Measurements from ENCODE around the gene CARS1. TPM values are rescaled to one million over a fixed set of nuclear protein-coding genes. Genes with fewer than 3 reads are reported as not detected.

Gene CARS1
- total and polyA plus RNA-seq, 2 experiments from 2014 or later = 72.9 to 95.9 TPM

DNA sequence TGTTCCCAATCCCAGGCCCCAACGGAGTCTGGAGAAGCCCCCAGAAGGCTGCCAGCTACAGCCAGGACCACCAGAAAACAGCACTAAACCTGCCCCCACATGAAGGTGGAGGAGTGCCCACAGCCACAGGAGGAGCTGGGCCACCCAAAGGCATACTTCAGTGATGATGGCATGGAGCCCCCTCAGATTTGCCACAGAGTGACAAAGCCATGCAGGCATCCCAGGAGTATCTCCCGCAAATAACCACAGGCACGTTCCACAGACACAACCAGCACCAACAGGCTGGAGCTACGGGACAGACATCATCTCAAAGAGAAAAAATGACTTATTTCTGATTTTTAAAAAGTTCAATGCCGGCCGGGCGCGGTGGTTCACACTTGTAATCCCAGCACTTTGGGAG lies 10.6 kb downstream of the CARS1 start:
- no peak overlapping the region for H3K4me2 ChIP-seq
- H3K27me3 Mint-ChIP-seq (ENCODE audit: insufficient read depth, low read depth, poor library complexity) = peaks cover 12% of the 10 kb centered on the region
- no peaks in the 10 kb centered on the region for H3K9me3 Mint-ChIP-seq
- H3F3A ChIP-seq (replicated peaks; ENCODE audit: low read depth) = no peaks in the 10 kb centered on the region
- peaks cover 61% of the 10 kb centered on the region; the same call in 1 of the 2 replicates for H4K20me1 ChIP-seq (replicated peaks; ENCODE audit: insufficient read depth)
- no peaks in the 10 kb centered on the region for H3K27me3 ChIP-seq (ENCODE audit: insufficient read depth)
- H3K9me2 ChIP-seq (ENCODE audit: insufficient read depth) = no peaks in the 10 kb centered on the region
- H2AFZ ChIP-seq = no peak overlapping the region
- no peak for TF ChIP-seq ZNF114 (CRISPR knock-in tag; IDR thresholded peaks at IDR 0.05)
- TF ChIP-seq EZH2phosphoT487 (IDR thresholded peaks at IDR 0.05; ENCODE audit: unreplicated experiment) = no peak
- no peak for TF ChIP-seq STAT1 (IDR thresholded peaks at IDR 0.05; ENCODE audit: unreplicated experiment)
- TF ChIP-seq, protein P1, sequence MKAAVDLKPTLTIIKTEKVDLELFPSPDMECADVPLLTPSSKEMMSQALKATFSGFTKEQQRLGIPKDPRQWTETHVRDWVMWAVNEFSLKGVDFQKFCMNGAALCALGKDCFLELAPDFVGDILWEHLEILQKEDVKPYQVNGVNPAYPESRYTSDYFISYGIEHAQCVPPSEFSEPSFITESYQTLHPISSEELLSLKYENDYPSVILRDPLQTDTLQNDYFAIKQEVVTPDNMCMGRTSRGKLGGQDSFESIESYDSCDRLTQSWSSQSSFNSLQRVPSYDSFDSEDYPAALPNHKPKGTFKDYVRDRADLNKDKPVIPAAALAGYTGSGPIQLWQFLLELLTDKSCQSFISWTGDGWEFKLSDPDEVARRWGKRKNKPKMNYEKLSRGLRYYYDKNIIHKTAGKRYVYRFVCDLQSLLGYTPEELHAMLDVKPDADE (IDR thresholded peaks at IDR 0.05) = no peak
- TF ChIP-seq JUNB (IDR thresholded peaks at IDR 0.05; ENCODE audit: unreplicated experiment) = no peak
- TF ChIP-seq, protein P2, sequence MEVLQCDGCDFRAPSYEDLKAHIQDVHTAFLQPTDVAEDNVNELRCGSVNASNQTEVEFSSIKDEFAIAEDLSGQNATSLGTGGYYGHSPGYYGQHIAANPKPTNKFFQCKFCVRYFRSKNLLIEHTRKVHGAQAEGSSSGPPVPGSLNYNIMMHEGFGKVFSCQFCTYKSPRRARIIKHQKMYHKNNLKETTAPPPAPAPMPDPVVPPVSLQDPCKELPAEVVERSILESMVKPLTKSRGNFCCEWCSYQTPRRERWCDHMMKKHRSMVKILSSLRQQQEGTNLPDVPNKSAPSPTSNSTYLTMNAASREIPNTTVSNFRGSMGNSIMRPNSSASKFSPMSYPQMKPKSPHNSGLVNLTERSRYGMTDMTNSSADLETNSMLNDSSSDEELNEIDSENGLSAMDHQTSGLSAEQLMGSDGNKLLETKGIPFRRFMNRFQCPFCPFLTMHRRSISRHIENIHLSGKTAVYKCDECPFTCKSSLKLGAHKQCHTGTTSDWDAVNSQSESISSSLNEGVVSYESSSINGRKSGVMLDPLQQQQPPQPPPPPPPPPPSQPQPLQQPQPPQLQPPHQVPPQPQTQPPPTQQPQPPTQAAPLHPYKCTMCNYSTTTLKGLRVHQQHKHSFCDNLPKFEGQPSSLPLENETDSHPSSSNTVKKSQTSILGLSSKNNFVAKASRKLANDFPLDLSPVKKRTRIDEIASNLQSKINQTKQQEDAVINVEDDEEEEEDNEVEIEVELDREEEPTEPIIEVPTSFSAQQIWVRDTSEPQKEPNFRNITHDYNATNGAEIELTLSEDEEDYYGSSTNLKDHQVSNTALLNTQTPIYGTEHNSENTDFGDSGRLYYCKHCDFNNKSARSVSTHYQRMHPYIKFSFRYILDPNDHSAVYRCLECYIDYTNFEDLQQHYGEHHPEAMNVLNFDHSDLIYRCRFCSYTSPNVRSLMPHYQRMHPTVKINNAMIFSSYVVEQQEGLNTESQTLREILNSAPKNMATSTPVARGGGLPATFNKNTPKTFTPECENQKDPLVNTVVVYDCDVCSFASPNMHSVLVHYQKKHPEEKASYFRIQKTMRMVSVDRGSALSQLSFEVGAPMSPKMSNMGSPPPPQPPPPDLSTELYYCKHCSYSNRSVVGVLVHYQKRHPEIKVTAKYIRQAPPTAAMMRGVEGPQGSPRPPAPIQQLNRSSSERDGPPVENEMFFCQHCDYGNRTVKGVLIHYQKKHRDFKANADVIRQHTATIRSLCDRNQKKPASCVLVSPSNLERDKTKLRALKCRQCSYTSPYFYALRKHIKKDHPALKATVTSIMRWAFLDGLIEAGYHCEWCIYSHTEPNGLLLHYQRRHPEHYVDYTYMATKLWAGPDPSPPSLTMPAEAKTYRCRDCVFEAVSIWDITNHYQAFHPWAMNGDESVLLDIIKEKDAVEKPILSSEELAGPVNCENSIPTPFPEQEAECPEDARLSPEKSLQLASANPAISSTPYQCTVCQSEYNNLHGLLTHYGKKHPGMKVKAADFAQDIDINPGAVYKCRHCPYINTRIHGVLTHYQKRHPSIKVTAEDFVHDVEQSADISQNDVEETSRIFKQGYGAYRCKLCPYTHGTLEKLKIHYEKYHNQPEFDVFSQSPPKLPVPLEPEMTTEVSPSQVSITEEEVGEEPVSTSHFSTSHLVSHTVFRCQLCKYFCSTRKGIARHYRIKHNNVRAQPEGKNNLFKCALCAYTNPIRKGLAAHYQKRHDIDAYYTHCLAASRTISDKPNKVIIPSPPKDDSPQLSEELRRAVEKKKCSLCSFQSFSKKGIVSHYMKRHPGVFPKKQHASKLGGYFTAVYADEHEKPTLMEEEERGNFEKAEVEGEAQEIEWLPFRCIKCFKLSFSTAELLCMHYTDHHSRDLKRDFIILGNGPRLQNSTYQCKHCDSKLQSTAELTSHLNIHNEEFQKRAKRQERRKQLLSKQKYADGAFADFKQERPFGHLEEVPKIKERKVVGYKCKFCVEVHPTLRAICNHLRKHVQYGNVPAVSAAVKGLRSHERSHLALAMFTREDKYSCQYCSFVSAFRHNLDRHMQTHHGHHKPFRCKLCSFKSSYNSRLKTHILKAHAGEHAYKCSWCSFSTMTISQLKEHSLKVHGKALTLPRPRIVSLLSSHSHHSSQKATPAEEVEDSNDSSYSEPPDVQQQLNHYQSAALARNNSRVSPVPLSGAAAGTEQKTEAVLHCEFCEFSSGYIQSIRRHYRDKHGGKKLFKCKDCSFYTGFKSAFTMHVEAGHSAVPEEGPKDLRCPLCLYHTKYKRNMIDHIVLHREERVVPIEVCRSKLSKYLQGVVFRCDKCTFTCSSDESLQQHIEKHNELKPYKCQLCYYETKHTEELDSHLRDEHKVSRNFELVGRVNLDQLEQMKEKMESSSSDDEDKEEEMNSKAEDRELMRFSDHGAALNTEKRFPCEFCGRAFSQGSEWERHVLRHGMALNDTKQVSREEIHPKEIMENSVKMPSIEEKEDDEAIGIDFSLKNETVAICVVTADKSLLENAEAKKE (CRISPR knock-in tag; IDR thresholded peaks at IDR 0.05) = no peak
- TF ChIP-seq CREB1 (CRISPR knock-in tag; IDR thresholded peaks at IDR 0.05; ENCODE audit: low read depth) = no peak
- TF ChIP-seq, protein P3, sequence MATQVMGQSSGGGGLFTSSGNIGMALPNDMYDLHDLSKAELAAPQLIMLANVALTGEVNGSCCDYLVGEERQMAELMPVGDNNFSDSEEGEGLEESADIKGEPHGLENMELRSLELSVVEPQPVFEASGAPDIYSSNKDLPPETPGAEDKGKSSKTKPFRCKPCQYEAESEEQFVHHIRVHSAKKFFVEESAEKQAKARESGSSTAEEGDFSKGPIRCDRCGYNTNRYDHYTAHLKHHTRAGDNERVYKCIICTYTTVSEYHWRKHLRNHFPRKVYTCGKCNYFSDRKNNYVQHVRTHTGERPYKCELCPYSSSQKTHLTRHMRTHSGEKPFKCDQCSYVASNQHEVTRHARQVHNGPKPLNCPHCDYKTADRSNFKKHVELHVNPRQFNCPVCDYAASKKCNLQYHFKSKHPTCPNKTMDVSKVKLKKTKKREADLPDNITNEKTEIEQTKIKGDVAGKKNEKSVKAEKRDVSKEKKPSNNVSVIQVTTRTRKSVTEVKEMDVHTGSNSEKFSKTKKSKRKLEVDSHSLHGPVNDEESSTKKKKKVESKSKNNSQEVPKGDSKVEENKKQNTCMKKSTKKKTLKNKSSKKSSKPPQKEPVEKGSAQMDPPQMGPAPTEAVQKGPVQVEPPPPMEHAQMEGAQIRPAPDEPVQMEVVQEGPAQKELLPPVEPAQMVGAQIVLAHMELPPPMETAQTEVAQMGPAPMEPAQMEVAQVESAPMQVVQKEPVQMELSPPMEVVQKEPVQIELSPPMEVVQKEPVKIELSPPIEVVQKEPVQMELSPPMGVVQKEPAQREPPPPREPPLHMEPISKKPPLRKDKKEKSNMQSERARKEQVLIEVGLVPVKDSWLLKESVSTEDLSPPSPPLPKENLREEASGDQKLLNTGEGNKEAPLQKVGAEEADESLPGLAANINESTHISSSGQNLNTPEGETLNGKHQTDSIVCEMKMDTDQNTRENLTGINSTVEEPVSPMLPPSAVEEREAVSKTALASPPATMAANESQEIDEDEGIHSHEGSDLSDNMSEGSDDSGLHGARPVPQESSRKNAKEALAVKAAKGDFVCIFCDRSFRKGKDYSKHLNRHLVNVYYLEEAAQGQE (IDR thresholded peaks at IDR 0.05; ENCODE audit: unreplicated experiment) = no peak
- TF ChIP-seq NANOG (IDR thresholded peaks at IDR 0.05; ENCODE audit: borderline replicate concordance) = no peak
- TF ChIP-seq POLR2AphosphoS5 (IDR thresholded peaks at IDR 0.05; ENCODE audit: low read depth) = no peak
- no peak for TF ChIP-seq ZNF331 (CRISPR knock-in tag; IDR thresholded peaks at IDR 0.05; ENCODE audit: low read depth)
- TF ChIP-seq, protein P4, sequence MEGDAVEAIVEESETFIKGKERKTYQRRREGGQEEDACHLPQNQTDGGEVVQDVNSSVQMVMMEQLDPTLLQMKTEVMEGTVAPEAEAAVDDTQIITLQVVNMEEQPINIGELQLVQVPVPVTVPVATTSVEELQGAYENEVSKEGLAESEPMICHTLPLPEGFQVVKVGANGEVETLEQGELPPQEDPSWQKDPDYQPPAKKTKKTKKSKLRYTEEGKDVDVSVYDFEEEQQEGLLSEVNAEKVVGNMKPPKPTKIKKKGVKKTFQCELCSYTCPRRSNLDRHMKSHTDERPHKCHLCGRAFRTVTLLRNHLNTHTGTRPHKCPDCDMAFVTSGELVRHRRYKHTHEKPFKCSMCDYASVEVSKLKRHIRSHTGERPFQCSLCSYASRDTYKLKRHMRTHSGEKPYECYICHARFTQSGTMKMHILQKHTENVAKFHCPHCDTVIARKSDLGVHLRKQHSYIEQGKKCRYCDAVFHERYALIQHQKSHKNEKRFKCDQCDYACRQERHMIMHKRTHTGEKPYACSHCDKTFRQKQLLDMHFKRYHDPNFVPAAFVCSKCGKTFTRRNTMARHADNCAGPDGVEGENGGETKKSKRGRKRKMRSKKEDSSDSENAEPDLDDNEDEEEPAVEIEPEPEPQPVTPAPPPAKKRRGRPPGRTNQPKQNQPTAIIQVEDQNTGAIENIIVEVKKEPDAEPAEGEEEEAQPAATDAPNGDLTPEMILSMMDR (conservative IDR thresholded peaks at IDR 0.05; ENCODE audit: low read depth in 2 of 2) = no peak
- TF ChIP-seq EZH2 (IDR thresholded peaks at IDR 0.05; ENCODE audit: low read depth, unreplicated experiment) = no peak
- DNase-seq (ENCODE audit: low spot score) (no peak), ATAC-seq (no peak)
- H3K27ac Mint-ChIP-seq = no peak overlapping the region
- H3K4me3 ChIP-seq = no peak overlapping the region
- H3K27ac ChIP-seq (ENCODE audit: low read depth) = no peak overlapping the region
- H3K79me2 ChIP-seq (replicated peaks; ENCODE audit: insufficient read depth) = peaks cover 100% of the 10 kb centered on the region
- H3K36me3 ChIP-seq (ENCODE audit: insufficient read depth) = no peaks in the 10 kb centered on the region; the same call in none of the 2 replicates
- peaks cover 28% of the 10 kb centered on the region for H3K4me1 Mint-ChIP-seq
- H3K4me1 ChIP-seq (ENCODE audit: insufficient read depth) = peaks cover 5% of the 10 kb centered on the region; the same call in 1 of the 2 replicates
- peaks cover 48% of the 10 kb centered on the region for H3K36me3 Mint-ChIP-seq (ENCODE audit: low read depth)
- H3K4me3 Mint-ChIP-seq = no peak overlapping the region

All from GM23338 (cell line).